GM19035 (cell line): ENCODE data around the gene ARHGEF10L.
"Not testable (repeated sequence)": the region's sequence is repeated elsewhere in the genome, so short reads cannot be mapped to it uniquely, and the experiment has no call there.

Experiments
- ATAC-seq: cut with Tn5 transposase; IDR thresholded peaks from one replicate; pipeline ENCODE4 v1.9.1; 2021; ENCODE audit not compliant: unreplicated experiment

The ARHGEF10L gene, protein sequence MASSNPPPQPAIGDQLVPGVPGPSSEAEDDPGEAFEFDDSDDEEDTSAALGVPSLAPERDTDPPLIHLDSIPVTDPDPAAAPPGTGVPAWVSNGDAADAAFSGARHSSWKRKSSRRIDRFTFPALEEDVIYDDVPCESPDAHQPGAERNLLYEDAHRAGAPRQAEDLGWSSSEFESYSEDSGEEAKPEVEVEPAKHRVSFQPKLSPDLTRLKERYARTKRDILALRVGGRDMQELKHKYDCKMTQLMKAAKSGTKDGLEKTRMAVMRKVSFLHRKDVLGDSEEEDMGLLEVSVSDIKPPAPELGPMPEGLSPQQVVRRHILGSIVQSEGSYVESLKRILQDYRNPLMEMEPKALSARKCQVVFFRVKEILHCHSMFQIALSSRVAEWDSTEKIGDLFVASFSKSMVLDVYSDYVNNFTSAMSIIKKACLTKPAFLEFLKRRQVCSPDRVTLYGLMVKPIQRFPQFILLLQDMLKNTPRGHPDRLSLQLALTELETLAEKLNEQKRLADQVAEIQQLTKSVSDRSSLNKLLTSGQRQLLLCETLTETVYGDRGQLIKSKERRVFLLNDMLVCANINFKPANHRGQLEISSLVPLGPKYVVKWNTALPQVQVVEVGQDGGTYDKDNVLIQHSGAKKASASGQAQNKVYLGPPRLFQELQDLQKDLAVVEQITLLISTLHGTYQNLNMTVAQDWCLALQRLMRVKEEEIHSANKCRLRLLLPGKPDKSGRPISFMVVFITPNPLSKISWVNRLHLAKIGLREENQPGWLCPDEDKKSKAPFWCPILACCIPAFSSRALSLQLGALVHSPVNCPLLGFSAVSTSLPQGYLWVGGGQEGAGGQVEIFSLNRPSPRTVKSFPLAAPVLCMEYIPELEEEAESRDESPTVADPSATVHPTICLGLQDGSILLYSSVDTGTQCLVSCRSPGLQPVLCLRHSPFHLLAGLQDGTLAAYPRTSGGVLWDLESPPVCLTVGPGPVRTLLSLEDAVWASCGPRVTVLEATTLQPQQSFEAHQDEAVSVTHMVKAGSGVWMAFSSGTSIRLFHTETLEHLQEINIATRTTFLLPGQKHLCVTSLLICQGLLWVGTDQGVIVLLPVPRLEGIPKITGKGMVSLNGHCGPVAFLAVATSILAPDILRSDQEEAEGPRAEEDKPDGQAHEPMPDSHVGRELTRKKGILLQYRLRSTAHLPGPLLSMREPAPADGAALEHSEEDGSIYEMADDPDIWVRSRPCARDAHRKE (N-terminal part only)

DNA sequence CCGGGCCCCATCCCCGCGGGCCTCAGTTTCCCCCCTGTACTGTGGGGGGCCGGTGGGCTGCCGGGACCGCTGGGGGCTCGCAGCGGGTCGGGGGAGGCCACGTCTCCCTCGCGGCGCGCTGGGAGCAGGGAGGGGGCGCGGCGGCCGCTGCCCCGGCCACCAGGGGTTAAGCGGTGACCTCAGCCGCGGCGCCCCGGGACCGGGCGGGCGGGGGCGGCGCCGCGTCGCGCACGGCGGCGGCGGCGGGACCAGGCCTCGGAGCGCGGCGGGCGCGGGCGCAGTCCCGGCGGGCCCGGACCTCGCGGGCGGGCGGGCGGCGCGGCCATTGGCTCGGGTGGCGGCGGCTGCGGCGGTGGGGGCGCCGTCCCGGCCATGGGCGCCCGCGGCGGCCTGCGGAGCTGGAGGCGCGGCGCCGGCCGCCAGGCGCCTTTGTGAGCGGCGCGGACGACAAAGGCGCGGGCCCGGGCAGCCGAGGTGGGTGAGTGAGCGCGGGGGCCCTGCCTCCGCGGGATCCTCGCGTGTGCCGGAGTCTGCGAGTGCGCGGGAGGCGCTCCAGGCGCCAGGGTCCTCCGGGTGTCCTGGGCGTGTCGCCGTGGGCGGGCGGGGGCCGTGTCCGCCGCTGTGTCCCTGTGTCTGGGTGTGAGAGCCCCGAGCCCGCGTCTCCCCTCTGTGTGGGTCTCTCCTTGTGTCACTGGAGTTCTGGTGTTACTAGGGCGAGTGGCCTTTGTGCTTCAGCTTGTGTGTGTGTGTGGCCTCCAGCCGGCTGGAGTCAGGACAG is at the start of gene ARHGEF10L:
Gene ARHGEF10L, plus strand, starts transcription at position 222 of the 778 bp plus-strand sequence. CDS start 40,898 bp downstream, outside the sequence.
- no peak for ATAC-seq

DNA sequence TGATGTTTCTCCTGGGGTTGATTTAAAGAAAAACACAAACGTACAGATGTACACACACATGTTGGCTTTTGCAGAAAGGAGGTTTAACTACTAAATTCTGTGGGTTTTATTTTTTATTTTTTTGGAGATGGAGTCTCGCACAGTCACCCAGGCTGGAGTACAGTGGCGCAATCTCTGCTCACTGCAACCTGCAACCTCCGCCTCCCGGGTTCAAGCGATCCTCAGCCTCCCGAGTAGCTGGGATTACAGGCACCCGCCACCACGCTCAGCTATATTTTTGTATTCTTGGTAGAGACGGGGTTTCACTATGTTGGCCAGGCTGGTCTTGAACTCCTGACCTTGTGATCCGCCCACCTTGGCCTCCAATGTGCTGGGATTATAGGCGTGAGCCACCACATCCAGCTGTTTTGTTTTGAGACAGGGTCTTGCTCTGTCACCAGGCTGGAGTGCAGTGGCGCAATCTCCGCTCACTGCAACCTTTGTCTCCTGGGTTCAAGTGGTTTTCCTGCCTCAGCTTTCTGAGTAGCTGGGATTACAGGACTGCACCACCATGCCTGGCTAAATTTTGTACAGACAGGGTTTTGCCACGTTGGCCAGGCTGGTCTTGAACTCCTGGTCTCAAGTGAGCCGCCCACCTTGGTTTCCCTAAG is 49.6 kb upstream of the ARHGEF10L start:
- not testable (repeated sequence) for ATAC-seq

DNA sequence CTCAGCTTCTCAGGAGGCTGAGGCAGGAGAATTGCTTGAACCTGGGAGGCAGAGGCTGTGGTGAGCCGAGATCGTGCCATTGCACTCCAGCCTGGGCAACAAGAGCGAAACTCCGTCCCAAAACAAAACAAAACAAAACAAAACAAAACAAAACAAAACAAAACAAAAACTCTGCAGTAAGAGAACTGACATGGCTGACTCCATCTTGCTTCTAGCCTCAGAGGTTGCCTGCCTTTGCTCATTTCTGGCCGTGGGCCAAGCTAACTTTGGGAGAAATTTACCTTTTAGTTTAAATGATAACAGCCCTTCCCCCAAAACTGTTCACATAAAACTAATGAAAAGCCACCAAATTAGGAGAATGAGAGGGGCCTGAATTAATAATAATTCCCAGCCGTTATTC is 48.8 kb upstream of the ARHGEF10L start:
- not testable (repeated sequence) for ATAC-seq

DNA sequence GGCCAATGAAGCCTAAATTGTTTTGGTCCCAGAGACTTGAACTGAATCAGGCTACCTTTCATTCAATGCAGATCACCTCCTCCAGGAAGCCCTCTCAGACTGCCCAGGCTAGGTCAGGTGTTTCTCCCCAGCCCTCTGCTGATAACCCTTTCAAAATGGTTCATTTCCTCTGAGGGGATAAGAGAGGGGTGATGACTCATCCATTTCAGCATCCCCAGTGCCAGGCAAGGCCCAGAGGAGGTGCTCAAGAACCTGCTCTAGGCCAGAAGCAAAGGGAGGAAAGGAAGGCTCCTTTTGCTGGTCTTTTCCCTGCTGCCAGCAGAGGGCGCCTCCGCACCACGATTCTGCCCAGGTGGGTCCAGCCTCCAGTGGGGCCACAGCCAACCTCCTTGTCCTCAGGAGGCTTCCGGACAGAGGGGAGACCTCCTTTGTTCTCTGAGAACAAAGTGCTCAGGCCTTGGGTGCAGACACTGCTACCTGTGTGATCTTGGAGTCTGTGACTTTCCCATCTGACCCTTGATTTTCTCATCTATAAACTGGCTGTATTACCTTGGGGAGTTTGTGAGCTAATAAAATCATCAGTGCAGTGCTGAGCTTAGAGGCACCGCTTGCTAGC is 45.3 kb upstream of the ARHGEF10L start:
- no peak for ATAC-seq

DNA sequence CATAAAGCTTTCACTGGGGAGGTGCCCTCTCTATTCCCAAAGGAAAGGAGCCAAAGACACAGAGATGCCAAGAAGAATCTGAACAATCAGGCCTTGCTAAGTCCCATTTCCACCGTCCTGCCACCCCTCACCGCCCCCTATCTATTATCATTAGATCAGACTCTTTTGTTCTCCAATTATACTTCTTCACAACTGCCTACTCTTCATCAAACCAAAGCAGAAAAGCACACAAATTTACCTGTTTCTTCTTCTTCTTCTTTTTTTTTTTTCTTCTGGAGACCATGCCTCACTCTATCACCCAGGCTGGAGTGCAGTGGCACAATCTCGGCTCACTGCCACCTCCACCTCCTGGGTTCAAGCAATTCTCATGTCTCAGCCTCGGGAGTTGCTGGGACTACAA is 43.1 kb upstream of the ARHGEF10L start:
- no peak for ATAC-seq

DNA sequence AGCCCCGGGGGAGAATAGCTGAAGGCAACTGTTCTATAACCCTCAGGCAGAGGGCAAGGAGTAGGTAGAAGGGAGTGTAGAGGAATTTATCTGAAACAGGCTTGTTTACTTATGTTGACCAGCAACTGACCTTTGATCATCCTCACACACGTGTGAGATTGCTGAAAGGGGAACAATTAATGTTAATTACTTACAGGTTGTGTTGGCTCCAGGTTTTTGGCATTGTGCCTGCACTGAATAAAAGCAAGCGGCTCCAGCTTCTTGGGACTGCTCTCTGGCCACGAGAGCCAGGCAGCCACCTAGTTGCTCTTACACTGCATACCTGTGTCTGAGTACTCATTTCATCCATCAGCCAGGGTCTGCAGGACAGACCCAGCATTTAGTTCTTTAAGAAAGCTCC is 41.3 kb upstream of the ARHGEF10L start:
- no peak for ATAC-seq

DNA sequence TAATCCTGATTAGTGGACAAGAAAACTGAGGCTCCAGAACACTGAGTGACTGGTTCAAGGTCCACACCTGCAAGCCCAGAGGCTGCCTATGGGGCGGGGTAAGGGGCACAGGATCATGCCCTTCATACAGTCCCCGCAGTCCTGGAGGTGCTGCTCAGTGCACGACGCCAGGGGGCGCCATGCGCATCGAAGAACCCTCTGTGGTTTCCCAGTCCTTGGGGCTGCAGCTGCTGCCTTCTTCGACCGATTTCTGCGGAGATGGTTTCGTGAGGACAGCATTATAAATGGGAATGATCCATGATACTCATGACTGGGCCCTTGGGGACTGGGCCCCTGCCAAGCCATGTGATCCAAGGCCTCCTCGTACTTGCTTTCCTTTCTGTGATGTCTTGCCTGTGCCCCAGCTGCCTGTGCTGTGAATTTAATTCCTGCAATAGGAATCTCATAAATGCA is 37.1 kb upstream of the ARHGEF10L start:
- no peak for ATAC-seq

DNA sequence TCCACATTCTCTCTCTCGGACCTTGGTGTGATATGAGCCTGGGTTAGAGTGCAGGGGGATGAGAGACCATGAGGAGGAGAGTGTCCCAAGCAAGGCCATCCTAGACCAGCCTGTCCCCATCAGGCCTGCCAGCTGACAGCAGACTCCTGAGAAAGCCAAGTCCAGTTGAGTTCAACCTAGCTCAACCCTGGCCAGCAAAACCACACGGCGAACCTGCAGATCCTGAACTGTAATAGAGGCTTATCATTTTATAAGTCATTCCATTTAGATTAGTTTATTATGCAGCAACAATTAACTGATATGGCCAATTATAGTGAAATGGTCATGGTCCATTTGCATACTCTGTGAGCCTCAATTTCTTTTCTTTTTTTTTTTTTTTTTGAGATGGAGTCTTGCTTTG is 36.4 kb upstream of the ARHGEF10L start:
- no peak for ATAC-seq

DNA sequence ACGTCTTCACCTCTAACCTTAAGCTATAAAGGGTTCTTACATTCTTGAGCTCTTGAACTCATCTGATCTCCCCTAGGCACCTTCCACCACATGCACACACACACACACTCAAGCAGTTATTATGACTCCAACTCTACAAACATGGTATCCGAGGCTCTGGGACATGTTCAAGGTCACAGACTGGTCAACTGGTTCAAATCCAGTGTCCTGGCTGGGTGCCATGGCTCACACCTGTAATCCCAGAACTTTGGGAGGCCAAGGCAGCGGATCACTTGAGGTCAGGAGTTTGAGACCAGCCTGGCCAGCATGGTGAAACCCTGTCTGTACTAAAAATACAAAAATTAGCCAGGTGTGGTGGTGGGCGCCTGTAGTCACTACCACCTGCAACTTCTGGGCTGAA is 32.3 kb upstream of the ARHGEF10L start:
- ATAC-seq, result not testable (repeated sequence)

DNA sequence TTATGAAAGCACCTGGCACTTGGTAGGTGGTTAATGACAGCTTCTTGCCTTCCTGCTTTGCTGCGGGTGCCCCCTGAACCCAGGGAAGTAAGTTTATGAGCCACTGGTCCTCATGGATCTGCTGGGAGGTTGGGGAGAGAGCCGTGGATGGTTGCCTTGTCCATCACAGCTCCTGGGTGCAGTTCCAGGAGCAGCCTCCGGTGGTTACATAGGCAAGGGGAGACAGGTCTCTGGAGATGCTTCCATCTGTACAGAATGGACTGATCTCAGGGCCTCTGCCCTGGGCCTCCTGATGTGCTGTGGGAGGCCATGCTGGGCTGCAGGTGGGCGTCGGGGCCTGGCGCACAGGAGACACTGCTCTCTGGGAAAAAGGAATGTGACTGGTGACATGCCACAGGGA is 31.6 kb upstream of the ARHGEF10L start:
- no peak for ATAC-seq

DNA sequence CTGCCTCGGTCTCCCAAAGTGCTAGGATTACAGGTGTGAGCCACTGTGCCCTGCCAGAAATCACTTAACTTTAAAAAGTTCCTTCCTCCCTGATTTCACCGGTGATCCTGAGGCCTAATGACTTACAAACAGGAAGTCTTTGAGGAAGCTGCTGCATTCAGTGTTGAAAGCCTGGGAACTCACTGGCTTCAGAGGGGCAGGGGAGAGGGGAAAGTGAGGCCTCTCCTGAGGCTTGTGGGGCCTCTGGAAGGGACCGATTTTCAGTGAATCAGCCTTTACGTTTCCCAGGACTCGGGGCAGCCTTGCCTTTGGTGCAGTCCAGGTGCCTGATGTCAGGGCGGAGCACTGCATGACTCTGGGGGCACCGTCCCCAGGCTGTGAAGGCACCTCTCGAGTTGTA is 30.1 kb upstream of the ARHGEF10L start:
- no peak for ATAC-seq

DNA sequence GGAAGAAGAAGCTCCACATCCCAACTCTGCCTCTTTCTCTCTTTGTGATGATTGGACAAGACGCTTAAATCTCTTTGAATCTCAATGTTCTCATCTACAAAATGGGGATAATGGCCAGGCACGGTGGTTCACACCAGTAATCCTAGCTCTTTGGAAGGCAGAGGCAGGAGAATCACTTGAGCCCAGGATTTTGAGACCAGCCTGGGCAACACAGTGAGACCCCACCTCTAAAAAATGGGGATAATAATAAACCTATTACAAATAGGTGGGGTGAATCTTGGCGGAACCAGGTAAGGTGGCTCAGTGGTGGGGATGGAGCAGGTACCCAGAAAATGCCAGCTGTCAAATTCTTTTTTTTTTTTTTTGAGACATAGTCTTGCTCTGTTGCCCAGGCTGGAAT is 29.4 kb upstream of the ARHGEF10L start:
- no peak for ATAC-seq

DNA sequence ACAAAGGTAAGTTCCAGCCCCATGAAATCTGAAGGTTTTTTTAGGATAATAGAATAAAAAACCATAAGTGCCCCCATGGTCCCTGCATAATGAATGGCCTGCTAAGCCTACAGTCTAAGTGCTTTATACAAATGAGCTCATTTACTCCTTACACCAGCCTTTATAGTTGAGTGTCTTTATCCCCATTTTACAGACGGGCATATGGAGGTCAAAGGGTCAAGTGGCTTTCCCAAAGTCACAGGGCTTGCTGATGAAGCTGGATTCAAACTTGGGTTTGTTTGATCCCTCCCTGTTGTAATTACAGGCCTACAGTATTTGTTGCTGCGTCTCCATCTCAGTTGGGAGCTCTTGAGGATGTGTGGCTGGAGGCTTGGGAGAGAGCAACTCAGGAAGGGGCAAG is 28.3 kb upstream of the ARHGEF10L start:
- ATAC-seq, result no peak

DNA sequence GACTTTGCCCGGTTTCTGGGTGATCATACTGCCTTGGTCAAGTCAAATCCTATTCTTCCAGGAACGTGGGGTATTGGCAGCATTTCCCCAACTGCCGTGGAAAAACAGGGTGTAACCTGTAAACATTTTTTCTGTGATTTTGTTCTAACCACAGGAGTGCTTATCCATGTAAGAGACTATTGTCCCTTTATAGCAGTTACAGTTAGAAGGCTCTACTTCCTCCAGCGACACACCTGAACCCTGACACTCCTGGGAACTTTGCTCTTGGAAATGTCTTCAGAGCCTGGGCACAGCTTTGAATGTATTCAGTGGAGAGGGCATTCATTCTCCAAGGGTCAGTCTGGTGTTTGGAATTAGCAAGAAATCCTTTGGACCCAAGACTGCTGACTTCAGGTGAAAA is 26.4 kb upstream of the ARHGEF10L start:
- ATAC-seq, result no peak

DNA sequence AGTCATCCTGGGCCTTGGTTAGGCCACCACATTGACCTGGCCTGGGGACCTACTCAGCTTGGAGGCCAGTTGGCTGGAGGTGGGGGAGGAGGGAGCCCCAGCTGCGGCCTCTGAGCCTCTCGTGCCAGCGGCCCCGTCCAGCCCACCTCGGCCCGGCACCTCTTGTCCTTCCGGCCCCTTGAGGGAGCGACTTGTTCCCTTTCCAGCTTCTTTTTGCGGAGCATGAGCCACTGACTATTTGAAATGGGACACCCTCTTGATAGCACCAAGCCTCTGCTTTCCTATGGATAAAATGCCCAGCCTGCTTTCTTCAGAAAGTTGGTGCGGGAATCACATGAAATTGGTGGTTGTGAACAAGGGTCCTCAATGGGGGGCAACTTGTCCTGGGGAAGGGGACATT is 24.7 kb upstream of the ARHGEF10L start:
- no peak for ATAC-seq

DNA sequence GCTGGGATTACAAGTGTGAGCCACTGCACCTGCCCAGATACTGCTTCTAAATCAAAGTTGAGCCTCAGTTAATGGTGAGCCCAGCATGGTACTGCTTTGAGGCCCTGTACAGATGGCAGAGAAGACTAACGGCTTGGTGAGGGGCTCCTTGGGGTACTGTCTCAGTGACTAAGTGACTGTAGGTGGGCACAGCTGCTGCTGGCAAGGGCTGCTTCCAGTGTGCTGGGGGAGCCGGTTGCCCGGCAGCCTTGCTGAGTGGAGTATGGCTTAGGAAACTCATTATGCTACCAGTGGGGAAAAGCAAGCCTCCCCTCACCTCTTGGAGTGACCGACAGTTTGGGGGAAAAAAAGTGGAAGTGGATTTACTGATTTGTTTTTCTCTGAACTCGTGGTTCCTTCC is 23.6 kb upstream of the ARHGEF10L start:
- no peak for ATAC-seq

DNA sequence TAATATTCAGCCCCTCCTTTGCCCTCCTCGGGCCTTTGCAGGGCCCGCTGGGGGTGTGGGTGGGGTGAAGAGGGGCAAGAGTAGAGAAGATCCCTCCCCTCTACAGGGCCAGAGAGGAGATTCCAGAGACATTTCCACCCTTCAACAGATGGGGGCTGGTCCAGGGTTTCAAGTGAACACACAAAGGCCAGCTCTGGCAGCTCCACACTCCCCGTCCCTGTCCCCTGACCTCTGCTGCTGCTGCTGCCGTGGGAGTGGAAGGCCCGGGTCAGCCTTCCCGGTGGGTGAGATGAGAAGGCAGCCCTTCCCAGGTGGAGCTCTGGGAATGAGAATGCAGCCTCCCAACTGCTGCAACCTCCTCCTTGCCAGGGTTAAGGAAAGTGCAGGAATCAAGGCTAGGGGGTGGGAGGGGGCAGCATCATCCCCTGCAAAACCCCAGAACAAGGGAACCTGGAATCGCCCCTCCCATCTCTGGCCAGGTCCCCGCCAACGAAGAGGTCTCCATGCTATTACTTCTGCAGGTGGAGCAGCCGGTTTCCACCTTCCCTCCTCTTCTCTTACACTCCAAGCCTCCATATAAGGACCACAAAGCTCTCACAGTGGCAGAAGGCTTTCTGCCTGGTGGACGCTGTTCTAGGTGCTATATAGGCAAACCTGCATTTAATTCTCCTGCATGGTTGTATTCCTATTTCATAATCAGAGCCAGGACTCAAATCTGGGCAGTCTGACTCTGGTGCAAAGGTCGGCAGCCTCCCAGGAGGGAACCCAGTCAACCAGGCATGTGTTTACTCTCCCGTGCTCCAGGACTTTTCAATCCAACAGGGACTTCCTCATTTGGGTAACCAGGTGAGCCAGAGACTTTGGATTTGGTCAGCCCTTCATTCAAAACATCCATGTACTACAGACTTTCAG is 22.9 kb upstream of the ARHGEF10L start:
- no peak for ATAC-seq

DNA sequence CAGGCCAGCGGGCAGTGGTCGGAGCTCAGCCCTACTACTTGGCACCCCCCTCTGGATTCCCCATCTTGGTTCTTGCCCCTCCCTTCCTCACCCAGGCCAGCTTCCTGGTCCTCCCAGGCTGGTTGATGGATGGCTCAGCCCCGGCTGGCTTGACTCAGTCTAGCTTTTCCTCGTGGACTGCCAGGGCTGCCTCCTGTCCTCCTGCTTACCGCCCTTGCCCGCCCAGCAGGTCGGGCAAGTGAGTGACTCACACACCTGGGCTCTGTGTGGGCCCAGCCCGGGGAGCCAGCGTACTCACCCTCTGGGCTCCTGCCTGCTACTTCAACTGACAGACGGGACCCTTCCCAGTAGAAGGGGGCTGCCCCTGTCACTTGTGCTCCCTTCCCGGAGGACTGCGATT is 19.5 kb upstream of the ARHGEF10L start:
- ATAC-seq, result no peak
